ENCODE results near the gene ASAP3.

Gene ASAP3

GRCh38 chr1:23423415-23424292 lies 60.3 kb downstream of the ASAP3 start:
- peaks cover 17% of the 10 kb centered on the region for H3K36me3 Mint-ChIP-seq
- H3K4me1 Mint-ChIP-seq = peaks cover 50% of the 10 kb centered on the region
- peak; percentile 51 for DNase-seq
- H3K4me3 Mint-ChIP-seq = peak overlapping the region; percentile 87
- CTCF ChIA-PET = interaction anchor here (2.5 kb wide), 1 partner anchor 20 kb away, joined by 8 read pairs; no protein-coding TSS in a partner anchor
- H3K9me3 Mint-ChIP-seq = no peaks in the 10 kb centered on the region
- H3K27ac Mint-ChIP-seq = peak overlapping the region; percentile 86
- H3K27me3 Mint-ChIP-seq = peaks cover 58% of the 10 kb centered on the region

GRCh38 chr1:23422941-23423340 lies 61.0 kb downstream of the ASAP3 start:
- H3K27ac Mint-ChIP-seq = peak overlapping the region; percentile 86
- H3K9me3 Mint-ChIP-seq = no peaks in the 10 kb centered on the region
- peak; percentile 23 for DNase-seq
- peaks cover 51% of the 10 kb centered on the region for H3K27me3 Mint-ChIP-seq
- H3K4me3 Mint-ChIP-seq = peak overlapping the region; percentile 87
- H3K4me1 Mint-ChIP-seq = peaks cover 50% of the 10 kb centered on the region
- CTCF ChIA-PET = interaction anchor here (1.1 to 2.5 kb wide), 4 partner anchors 18 to 117 kb away, joined by 3 to 8 read pairs (median 6); no protein-coding TSS in a partner anchor
- peaks cover 17% of the 10 kb centered on the region for H3K36me3 Mint-ChIP-seq

DNA sequence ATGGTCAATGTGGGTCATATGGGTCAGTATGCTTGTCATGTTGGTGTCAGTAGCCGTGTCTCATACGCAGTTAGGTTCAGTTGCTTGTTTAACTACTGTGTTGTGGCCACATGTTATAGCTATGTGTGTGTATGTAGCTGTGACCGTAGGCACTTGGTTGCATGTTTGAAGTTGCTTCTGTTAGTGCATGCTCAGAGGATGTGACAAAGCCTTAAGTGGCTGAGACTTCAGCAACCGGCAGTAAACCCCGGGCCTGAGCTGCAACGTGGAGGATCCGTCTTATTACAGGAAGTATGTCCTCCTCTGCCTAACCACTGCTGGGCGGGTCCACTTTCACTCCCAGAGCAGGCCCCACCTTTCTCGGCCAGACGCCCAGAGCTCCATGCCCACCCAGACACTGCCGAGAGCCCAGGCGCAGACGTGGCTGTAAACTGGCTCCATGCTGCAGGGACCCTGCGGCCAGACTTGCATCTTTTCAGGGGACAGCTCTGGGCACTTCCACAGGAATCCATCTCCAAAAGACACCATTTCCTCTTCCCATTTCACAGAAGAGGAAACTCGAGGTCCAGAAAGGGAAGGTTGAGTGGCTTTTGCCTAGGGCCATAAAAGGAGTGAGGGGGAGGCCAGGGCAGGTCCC lies 61.6 kb downstream of the ASAP3 start:
- H3K4me3 Mint-ChIP-seq = peak overlapping the region; percentile 87

GRCh38 chr1:23421753-23422240 lies 62.2 kb downstream of the ASAP3 start:
- H3K9me3 Mint-ChIP-seq = no peaks in the 10 kb centered on the region
- DNase-seq = no peak
- peaks cover 18% of the 10 kb centered on the region for H3K36me3 Mint-ChIP-seq
- H3K27ac Mint-ChIP-seq = peak overlapping the region; percentile 86
- peaks cover 50% of the 10 kb centered on the region for H3K4me1 Mint-ChIP-seq
- peak overlapping the region; percentile 87 for H3K4me3 Mint-ChIP-seq
- CTCF ChIA-PET = interaction anchor here (1.1 to 2.5 kb wide), 4 partner anchors 17 to 118 kb away, joined by 3 to 8 read pairs (median 6); no protein-coding TSS in a partner anchor
- H3K27me3 Mint-ChIP-seq = peaks cover 39% of the 10 kb centered on the region

More for the DNA sequence above, 61.6 kb downstream of the ASAP3 start:
- CTCF ChIA-PET = interaction anchor here (1.1 to 2.5 kb wide), 4 partner anchors 17 to 118 kb away, joined by 3 to 8 read pairs (median 6); no protein-coding TSS in a partner anchor
- Mint-ChIP-seq H3K27me3 (peaks cover 45% of the 10 kb centered on the region), H3K9me3 (no peaks in the 10 kb centered on the region), H3K36me3 (peaks cover 17% of the 10 kb centered on the region), H3K4me1 (peaks cover 50% of the 10 kb centered on the region), H3K27ac (peak overlapping the region; percentile 86)
- peak; percentile 88 for DNase-seq

GRCh38 chr1:23421343-23421742 lies 62.6 kb downstream of the ASAP3 start:
- Mint-ChIP-seq H3K36me3 (peaks cover 22% of the 10 kb centered on the region), H3K27me3 (peaks cover 35% of the 10 kb centered on the region), H3K4me1 (peaks cover 50% of the 10 kb centered on the region), H3K27ac (no peak overlapping the region), H3K9me3 (no peaks in the 10 kb centered on the region), H3K4me3 (no peak overlapping the region)
- DNase-seq = no peak
- CTCF ChIA-PET = interaction anchor here (1.5 to 2.5 kb wide), 2 partner anchors 17 to 119 kb away, joined by 7 to 8 read pairs; no protein-coding TSS in a partner anchor

DNA sequence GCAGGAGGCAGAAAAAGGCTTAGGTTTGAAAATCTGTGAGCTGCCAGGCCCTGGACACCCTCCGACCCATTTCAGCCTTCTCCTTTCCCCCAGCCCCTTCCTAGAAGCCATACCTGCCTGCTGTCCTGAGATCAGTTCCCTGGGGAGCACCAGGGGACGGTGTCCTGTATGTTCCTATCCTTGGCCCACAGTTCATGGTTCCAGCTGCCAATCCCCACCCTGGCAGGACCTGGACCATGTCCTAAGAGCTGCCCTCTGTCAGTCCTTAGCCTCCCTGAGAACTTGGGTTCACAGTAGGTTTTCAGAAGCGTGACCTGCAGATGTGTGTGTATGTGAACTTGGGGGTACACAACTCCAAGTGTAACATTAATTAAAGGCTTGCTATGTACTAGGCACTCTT lies 63.2 kb downstream of the ASAP3 start:
- Mint-ChIP-seq H3K36me3 (peaks cover 22% of the 10 kb centered on the region), H3K27ac (peak overlapping the region; percentile 60), H3K9me3 (no peaks in the 10 kb centered on the region), H3K27me3 (peaks cover 29% of the 10 kb centered on the region), H3K4me1 (peaks cover 48% of the 10 kb centered on the region), H3K4me3 (no peak overlapping the region)
- CTCF ChIA-PET = interaction anchor here (2.5 kb wide), 1 partner anchor 17 kb away, joined by 8 read pairs; no protein-coding TSS in a partner anchor
- DNase-seq = no peak

DNA sequence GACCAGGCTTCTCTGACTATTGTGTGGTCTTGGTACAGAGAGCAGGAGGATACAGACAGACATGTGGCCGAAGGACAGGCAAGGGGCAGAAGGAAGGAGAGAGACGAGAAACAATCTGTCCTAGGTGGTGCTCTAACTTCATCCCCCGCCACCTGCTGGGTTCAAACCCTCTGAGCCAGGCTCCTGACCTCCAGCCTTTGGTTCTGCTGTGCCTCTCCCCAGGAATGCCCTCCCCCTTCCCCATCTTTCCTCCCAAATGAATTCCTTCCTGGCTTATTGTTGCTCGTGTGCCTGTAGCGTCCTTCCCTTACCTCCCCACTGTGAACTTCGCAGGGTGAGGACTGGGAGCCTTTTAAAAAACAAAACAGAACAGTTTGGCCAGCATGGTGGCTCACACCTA lies 64.8 kb downstream of the ASAP3 start:
- H3K27ac Mint-ChIP-seq = no peak overlapping the region
- H3K36me3 Mint-ChIP-seq = peaks cover 24% of the 10 kb centered on the region
- peaks cover 44% of the 10 kb centered on the region for H3K4me1 Mint-ChIP-seq
- H3K4me3 Mint-ChIP-seq = no peak overlapping the region
- DNase-seq = no peak
- peaks cover 13% of the 10 kb centered on the region for H3K27me3 Mint-ChIP-seq
- CTCF ChIA-PET = interaction anchor here (1.0 kb wide), 1 partner anchor 16 kb away, joined by 3 read pairs; no protein-coding TSS in a partner anchor
- H3K9me3 Mint-ChIP-seq = no peaks in the 10 kb centered on the region

GRCh38 chr1:23417570-23417969 lies 66.4 kb downstream of the ASAP3 start:
- no peak overlapping the region for H3K27ac Mint-ChIP-seq
- H3K4me3 Mint-ChIP-seq = no peak overlapping the region
- H3K9me3 Mint-ChIP-seq = no peaks in the 10 kb centered on the region
- peaks cover 25% of the 10 kb centered on the region for H3K36me3 Mint-ChIP-seq
- H3K4me1 Mint-ChIP-seq = peaks cover 32% of the 10 kb centered on the region
- CTCF ChIA-PET = interaction anchor here (1.1 kb wide), 1 partner anchor 14 kb away, joined by 3 read pairs; no protein-coding TSS in a partner anchor
- H3K27me3 Mint-ChIP-seq = no peaks in the 10 kb centered on the region
- no peak for DNase-seq

- Mint-ChIP-seq H3K9me3 (no peaks in the 10 kb centered on the region), H3K4me3 (no peak overlapping the region), H3K4me1 (peaks cover 26% of the 10 kb centered on the region), H3K27ac (no peak overlapping the region), H3K36me3 (peaks cover 21% of the 10 kb centered on the region), H3K27me3 (no peaks in the 10 kb centered on the region)
- no peak for DNase-seq
- CTCF ChIA-PET = no interaction called here
These were observed 67.0 kb downstream of the ASAP3 start for GRCh38 chr1:23416964-23417363.

DNA sequence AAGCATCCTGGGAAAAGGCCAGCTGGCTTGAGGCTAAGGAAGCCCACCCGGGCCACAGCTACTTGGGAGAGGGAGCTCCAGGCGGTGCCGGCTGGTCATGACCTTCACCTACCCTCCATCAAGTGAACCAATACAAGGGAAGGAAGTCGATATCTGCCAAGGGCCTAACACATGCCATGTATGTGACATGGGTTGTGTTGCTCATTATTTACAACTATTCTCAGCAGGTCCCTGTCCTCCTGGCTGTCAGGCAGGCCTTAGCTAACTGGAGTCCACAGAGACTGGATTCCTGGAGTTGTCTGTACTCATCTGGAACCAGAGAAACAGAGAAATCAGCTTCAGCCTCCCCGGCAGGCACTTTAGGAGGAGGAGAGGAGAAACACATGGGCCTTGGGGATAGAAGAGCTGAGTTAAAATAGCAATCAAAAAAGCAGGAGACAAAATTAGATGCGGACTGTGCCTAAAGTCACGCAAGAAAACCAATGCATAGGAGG lies 75.1 kb downstream of the ASAP3 start:
- Mint-ChIP-seq H3K4me3 (no peak overlapping the region), H3K4me1 (peaks cover 7% of the 10 kb centered on the region), H3K36me3 (peaks cover 3% of the 10 kb centered on the region), H3K9me3 (no peaks in the 10 kb centered on the region), H3K27me3 (no peaks in the 10 kb centered on the region), H3K27ac (no peak overlapping the region)
- no peak for DNase-seq
- CTCF ChIA-PET = interaction anchor here (1.0 kb wide), 1 partner anchor 9 kb away, joined by 3 read pairs; no protein-coding TSS in a partner anchor

- CTCF ChIA-PET = no interaction called here
- peaks cover 9% of the 10 kb centered on the region for H3K4me1 Mint-ChIP-seq
- peaks cover 9% of the 10 kb centered on the region for H3K36me3 Mint-ChIP-seq
- no peaks in the 10 kb centered on the region for H3K27me3 Mint-ChIP-seq
- H3K27ac Mint-ChIP-seq = no peak overlapping the region
- DNase-seq = no peak
- H3K9me3 Mint-ChIP-seq = no peaks in the 10 kb centered on the region
- no peak overlapping the region for H3K4me3 Mint-ChIP-seq
These were observed 76.9 kb downstream of the ASAP3 start for GRCh38 chr1:23407016-23407630.

DNA sequence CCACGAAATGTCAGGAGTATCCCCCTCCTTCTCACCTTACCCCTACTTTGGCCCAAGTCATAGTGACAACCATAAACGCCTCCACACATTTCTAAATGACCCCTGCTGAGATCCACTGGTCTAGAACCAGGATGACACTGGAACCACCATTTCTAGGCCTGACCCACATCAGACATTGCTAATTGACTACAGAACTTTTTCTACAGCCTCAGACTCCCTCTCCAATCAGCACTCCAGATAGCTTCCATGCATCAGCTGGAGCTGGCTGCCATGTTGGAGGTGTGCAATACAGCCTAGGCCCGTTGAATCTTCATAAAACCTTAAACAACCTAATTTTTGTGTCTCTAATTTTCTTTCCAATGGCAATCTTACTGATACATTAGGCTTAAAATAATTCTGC lies 78.0 kb downstream of the ASAP3 start:
- Mint-ChIP-seq H3K4me3 (no peak overlapping the region), H3K27ac (no peak overlapping the region), H3K36me3 (peaks cover 12% of the 10 kb centered on the region), H3K9me3 (no peaks in the 10 kb centered on the region), H3K27me3 (no peaks in the 10 kb centered on the region), H3K4me1 (peaks cover 9% of the 10 kb centered on the region)
- CTCF ChIA-PET = interaction anchor here (1.0 kb wide), 1 partner anchor 16 kb away, joined by 3 read pairs; no protein-coding TSS in a partner anchor
- no peak for DNase-seq

GRCh38 chr1:23403735-23404486 lies 80.1 kb downstream of the ASAP3 start:
- DNase-seq = peak; percentile 91
- Mint-ChIP-seq H3K27ac (no peak overlapping the region), H3K9me3 (no peaks in the 10 kb centered on the region), H3K4me3 (no peak overlapping the region), H3K4me1 (peaks cover 9% of the 10 kb centered on the region), H3K36me3 (peaks cover 13% of the 10 kb centered on the region), H3K27me3 (no peaks in the 10 kb centered on the region)
- CTCF ChIA-PET = interaction anchor here (0.6 to 2.8 kb wide), 26 partner anchors 9 to 268 kb away, joined by 3 to 9 read pairs (median 4); partner anchors contain the start of genes HNRNPR, HTR1D and TCEA3
